A549 treated with dexamethasone at 1 μM for 4 hours (cell line): ENCODE data around the gene NUMB. TPM values are rescaled to one million over a fixed set of nuclear protein-coding genes. Genes with fewer than 3 reads are reported as not detected.

Experiments
- total RNA-seq: library from RNA; stranded (reverse); fragments of 200-300 nt; extraction: Qiagen RNA extraction; gene quantifications from 5 replicates; pipeline ENCODE4 v1.2.3, GENCODE V29; 2022

Gene NUMB
- total RNA-seq: 32.8 to 43.7 TPM (median 43.2 TPM) in 5 replicates

DNA sequence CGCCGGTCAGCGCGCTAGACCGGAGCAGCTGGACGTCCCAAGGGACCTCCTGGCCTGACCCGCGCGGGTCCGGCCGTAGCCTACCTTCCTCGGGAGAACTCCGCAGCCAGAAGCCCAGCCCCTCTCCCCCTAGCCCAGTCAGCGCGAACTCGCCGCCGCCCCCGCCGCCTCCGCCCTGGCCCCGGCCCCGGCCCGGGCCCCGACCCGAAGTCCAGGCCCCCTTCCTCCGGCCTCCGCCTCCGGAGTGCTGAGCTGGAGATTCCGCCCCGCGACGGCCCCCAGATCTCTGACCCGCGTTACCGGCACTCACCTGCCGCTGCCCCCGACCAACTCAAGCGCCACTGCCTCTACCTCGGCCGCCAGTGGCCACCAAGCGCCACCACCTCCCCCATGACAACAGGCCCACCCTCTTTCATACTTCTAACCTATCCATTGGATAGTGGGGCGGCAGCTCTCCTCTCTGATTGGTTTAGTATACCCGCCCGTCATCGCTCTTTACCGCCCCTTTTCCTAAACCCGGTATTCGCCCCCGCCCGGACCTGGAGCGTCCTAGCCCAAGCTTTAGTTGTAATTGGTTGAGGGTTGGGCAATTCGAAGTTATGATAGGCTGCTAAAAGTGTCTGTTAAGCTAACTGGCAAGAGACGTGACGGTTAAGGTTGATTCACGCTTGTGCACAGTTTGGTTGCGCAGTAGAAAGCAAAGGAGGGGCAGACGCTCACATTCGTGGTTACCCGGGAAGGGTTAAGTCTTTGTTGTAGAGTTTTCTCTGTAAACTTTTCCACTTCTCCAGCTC, at the start of gene NUMB:
Gene NUMB (minus strand): TSS at position 364 of the 794 bp plus-strand sequence. CDS start 102,795 bp downstream, outside the sequence.

GRCh38 chr14:73237219-73237785, 221.0 kb downstream of the NUMB start, which contains the start of gene PAPLN:
Gene PAPLN, plus strand, starts transcription at chr14:73237506. Its CDS starts 2,273 bp downstream, at chr14:73239779.

Other genes with a start within 250 kb of the NUMB start
- 4.0 to 5.6 TPM (median 4.9 TPM) in 5 replicates for gene PAPLN, start 221.0 kb downstream of the NUMB start, total RNA-seq
- 20.2 to 26.8 TPM (median 24.5 TPM) in 5 replicates for gene RIOX1, start 32.4 kb upstream of the NUMB start, total RNA-seq
- 5.6 to 6.8 TPM (median 6.3 TPM) in 5 replicates for gene ACOT1, start 78.6 kb upstream of the NUMB start, total RNA-seq
- 0.33 TPM in 1 of 5 replicates, not detected in the others for gene HEATR4, start 100.4 kb upstream of the NUMB start, total RNA-seq
- 39.8 to 46.2 TPM (median 43.4 TPM) in 5 replicates for gene ACOT2, start 110.7 kb upstream of the NUMB start, total RNA-seq
- gene ACOT4, start 133.3 kb upstream of the NUMB start, total RNA-seq: 1.5 to 1.8 TPM (median 1.7 TPM) in 5 replicates
- gene ACOT6, start 154.0 kb upstream of the NUMB start, total RNA-seq: not detected in 5 replicates
- 8.6 to 11.6 TPM (median 11.1 TPM) in 5 replicates for gene DNAL1, start 186.4 kb upstream of the NUMB start, total RNA-seq